Umbilical cord (tissue), 2 donors: Measurements from ENCODE around the gene SCUBE2. TPM values are rescaled to one million over a fixed set of nuclear protein-coding genes. Genes with fewer than 3 reads are reported as not detected.
A peak's percentile ranks its signal among the peaks of the same experiment; 100 is the strongest.
"Not testable (repeated sequence)": the region's sequence is repeated elsewhere in the genome, so short reads cannot be mapped to it uniquely, and the experiment has no call there.

Experiments used
- DNase-seq: peaks from one replicate; pipeline ENCODE4 v3.0.0-alpha.2; 2015; ENCODE audit warnings: low spot score
- total RNA-seq: library from RNA; depleted of rRNA; stranded (reverse); fragments of >200 nt; gene quantifications from one replicate; pipeline ENCODE4 v1.2.3, GENCODE V29; 2014; ENCODE audit warnings: low replicate concordance; ENCODE audit not compliant: insufficient read depth

SCUBE2 gene
- total RNA-seq, 1 donor from 2014 or later = 79.4 TPM

- DNase-seq = not testable (repeated sequence)
Observed at GRCh38 chr11:9009538-9009937, 81.9 kb downstream of the SCUBE2 start.

GRCh38 chr11:9008661-9009060 is 82.7 kb downstream of the SCUBE2 start:
- DNase-seq = no peak

DNA sequence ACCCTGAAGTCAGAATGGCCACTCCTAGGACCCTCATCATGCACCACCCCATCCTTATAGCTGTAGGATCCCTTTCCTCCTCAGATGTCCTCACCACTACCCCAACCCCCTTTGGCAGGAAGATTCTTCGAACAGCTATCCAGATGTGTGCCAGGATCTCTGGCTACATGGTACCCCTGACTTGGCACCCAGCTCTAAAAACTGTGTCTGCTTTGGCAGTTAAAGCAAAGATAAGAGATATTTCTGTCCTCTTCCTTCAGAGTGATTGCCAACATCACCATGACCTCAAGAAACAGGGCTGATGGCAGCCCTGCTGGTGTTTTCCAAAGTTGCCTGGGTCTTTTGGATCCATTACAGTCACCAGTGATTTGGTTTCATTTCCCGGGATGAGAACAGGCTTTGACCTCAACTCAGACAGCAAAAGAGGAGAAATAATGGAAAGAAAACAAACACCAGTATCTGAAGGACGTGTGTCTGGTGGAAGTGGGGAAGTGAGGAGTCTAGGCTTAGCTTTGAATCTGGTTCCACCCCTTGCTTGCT is 83.3 kb downstream of the SCUBE2 start:
- no peak for DNase-seq

- no peak for DNase-seq
Observed at GRCh38 chr11:9005087-9005486, 86.3 kb downstream of the SCUBE2 start.

DNA sequence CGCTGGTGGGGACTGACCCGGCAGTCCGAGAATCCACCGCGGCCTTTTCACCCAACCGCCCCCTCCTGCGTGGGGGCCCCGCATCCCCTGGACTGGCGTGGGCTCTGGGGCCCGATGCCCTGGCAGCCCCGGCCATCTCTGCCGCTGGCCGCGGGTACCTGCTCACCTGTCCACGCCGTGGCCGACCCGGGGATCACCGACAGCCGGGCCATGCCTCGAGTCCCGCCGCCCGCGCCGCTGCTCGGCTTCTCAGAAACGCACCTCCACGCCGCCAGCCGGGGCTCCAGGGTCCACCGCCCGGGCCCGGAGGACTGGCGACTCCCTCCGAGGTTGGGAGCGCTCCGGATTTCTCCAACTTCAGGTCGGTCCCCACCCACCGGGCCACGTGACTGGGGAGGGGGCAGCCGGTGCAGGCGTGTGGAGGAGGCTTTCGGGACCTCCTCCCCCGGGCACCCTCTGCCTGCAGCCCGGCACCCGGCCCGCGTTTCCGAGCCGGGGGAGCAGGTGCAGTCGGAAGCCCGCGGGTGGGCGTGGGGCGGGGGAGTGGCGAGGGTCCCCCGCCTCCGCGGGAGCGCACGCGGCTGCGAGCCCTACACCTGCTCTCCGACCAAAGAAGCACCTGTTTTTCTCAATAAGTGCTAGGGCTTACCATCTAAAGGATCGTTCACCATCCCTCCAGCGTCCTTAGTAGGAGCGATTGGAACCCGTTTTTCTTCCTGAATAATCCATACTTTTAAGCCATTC is 87.0 kb downstream of the SCUBE2 start:
- no peak for DNase-seq

GRCh38 chr11:9003573-9004182 is 87.7 kb downstream of the SCUBE2 start, which contains the start of gene NRIP3:
Gene NRIP3 (minus strand): TSS chr11:9004001. CDS start chr11:9003935, 66 bp downstream.
- peak; percentile 64 for DNase-seq

- DNase-seq = no peak
Observed at GRCh38 chr11:9002920-9003572, 88.4 kb downstream of the SCUBE2 start.

DNA sequence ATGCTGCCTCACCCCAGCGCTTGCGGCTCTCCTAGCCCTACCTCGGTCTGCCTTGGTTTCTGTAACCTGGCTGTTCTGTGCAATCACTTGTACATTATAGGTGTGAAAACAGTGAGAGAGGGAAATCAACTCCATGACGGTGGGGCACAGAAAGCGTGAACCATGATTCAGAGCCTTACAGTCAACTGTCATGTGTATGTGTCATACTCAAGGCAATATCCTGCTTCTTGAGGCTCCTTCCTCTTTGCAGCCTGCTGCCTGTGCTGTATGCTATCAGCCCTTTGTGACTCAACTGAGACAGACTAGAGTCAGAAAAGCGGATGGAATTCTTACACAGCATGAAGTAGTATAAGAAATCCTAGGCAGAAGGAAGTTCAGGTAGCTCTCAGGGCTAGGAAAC is 89.7 kb downstream of the SCUBE2 start:
- DNase-seq = no peak

GRCh38 chr11:8998017-8998416 is 93.4 kb downstream of the SCUBE2 start:
- DNase-seq = no peak

- no peak for DNase-seq
Observed at GRCh38 chr11:8997451-8997850, 93.9 kb downstream of the SCUBE2 start.

GRCh38 chr11:8989453-8989852 is 101.9 kb downstream of the SCUBE2 start:
- DNase-seq = peak; percentile 18

- DNase-seq = no peak
Observed at GRCh38 chr11:8988329-8989234, 102.8 kb downstream of the SCUBE2 start.

- DNase-seq = no peak
Observed at GRCh38 chr11:8987446-8987845, 104.0 kb downstream of the SCUBE2 start.

DNA sequence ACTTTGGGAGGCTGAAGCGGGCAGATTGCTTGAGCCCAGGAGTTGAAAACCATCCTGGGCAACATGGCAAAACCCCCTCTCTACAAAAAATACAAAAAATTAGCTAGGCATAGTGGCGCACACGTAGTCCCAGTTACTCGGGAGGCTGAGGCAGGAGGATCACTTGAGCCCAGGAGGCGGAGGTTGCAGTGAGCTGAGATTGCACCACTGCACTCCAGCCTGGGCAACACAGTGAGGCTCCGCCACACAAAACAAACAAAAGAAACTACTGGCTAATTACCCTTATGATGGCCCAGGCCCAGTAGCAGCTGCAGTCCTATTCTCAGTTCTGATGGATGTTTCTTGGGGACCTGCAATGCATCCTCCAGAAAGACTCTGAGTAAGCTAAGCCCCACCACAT is 104.6 kb downstream of the SCUBE2 start:
- DNase-seq = not testable (repeated sequence)

GRCh38 chr11:8985462-8985861 is 105.9 kb downstream of the SCUBE2 start:
- DNase-seq = no peak

- no peak for DNase-seq
Observed at GRCh38 chr11:8983552-8983951, 107.8 kb downstream of the SCUBE2 start.

GRCh38 chr11:8980485-8980884 is 110.9 kb downstream of the SCUBE2 start:
- no peak for DNase-seq

- not testable (repeated sequence) for DNase-seq
Observed at GRCh38 chr11:8979365-8979764, 112.0 kb downstream of the SCUBE2 start.

DNA sequence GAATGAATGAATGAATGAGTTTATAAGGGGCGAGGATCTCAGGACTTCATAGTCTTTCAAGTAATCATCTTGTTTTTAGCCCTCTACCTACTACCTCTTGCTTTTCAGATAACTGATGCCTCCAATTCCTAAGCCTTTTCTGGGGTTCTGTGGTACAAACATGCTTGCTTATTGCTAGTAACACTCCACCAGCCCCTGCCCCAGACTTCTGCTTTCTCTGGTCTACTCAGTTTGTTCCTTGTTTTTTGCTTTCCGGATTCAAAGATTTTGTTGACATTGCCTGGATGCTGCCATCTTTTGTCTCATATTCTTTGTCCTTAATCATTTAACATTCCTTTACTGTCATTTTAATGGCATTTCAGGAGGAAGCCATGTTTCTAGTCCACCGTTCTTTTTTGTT is 118.3 kb downstream of the SCUBE2 start:
- no peak for DNase-seq

- DNase-seq = no peak
Observed at GRCh38 chr11:8971924-8972316, 119.5 kb downstream of the SCUBE2 start.

DNA sequence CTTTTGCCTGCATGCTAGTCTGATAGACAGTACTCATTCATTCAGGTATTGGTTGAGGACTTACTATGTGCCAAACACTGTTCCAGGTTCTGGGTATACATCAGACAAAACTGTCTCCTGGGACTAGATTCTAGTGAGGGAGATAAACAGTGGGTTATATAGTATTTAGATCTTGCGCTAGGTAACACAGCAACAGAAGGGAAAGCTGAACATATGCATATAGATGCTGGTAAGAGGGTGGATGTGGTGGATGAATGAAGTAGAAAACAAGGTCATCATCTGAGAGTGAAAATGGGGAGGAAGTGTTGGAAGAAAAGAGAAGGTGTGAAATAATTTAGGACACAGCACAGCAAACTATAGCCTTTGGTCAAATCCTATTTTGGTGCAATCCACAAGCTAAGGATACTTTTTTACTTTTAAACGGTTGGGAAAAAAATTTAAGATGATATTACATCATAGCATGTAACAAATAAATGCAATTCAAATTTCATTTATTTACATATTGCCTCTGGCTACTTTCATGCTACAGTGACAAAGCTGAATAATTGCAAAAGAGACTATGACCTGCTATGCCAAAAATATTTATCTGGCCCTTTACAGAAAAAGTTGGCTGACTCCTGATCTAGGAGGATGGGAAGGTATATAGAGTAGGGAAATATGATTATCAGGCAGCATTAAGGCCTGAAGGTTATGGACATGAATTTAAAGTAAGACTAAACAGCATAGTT is 120.0 kb downstream of the SCUBE2 start:
- no peak for DNase-seq
